Measurements from ENCODE around the gene RFX1.

The RFX1 gene

GRCh38 chr19:13926715-13927114, 79.4 kb downstream of the RFX1 start:
- no peaks in the 10 kb centered on the region for H3K4me1 ChIP-seq (ENCODE audit: control insufficient read depth, insufficient read depth, low read length)
- peaks cover 22 to 71% of the 10 kb centered on the region in 2 experiments; a peak in 2 of 3 replicates for H3K36me3 ChIP-seq (ENCODE audit: control insufficient read depth in 2 of 2, insufficient read depth in 1 of 2, low read length in 2 of 2)
- H3K27ac ChIP-seq (ENCODE audit: extremely low read depth, low read depth, low read length): no peak overlapping the region
- POLR2A ChIA-PET: no interaction called here
- CTCF ChIA-PET: interaction anchor here (0.6 kb wide), 1 partner anchor 93 kb away, joined by 6 read pairs; no protein-coding TSS in a partner anchor
- TF ChIP-seq ZFP37 (tag by site-specific recombination; IDR thresholded peaks at IDR 0.05): no peak
- TF ChIP-seq ZNF529 (tag by site-specific recombination; IDR thresholded peaks at IDR 0.05; ENCODE audit: insufficient replicate concordance): no peak
- TF ChIP-seq ZNF292 (tag by site-specific recombination; IDR thresholded peaks at IDR 0.05; ENCODE audit: borderline replicate concordance, low read depth): no peak
- no peak for TF ChIP-seq ZNF19 (tag by site-specific recombination; IDR thresholded peaks at IDR 0.05; ENCODE audit: low read depth)
- no peaks in the 10 kb centered on the region for H3K9me3 ChIP-seq (ENCODE audit: control insufficient read depth, insufficient read depth, low read depth, low read length)
- no peak overlapping the region for H3K4me3 ChIP-seq (ENCODE audit: low read depth, low read length)

DNA sequence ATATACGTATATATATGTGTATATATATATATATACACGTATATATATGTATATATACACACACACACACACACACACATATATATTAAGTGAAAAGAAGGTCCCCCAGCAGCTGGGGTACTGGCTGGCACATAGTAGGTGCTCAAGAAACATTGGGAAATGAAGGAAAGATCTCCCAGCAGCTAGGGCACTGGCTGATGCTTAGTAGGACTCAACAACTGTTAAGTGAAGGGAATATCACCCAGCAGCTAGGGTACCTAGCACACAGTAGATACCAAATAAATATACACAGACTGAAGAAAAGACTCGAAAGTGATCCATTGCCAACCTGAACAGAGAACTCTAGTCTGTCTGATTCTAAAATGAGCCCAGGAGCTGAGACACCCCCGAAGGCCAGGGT, 80.1 kb downstream of the RFX1 start:
- Histone ChIP-seq H3K4me3 (ENCODE audit: low read depth, low read length) (no peak overlapping the region), H3K9me3 (ENCODE audit: control insufficient read depth, insufficient read depth, low read depth, low read length) (no peaks in the 10 kb centered on the region), H3K27ac (ENCODE audit: extremely low read depth, low read depth, low read length) (no peak overlapping the region), H3K36me3 (ENCODE audit: control insufficient read depth in 2 of 2, insufficient read depth in 1 of 2, low read length in 2 of 2) (peaks cover 24 to 72% of the 10 kb centered on the region in 2 experiments; a peak in 2 of 3 replicates), H3K4me1 (ENCODE audit: control insufficient read depth, insufficient read depth, low read length) (no peaks in the 10 kb centered on the region)
- CTCF ChIA-PET: interaction anchor here (0.6 kb wide), 1 partner anchor 93 kb away, joined by 6 read pairs; no protein-coding TSS in a partner anchor
- TF ChIP-seq ZNF292 (tag by site-specific recombination; IDR thresholded peaks at IDR 0.05; ENCODE audit: borderline replicate concordance, low read depth): no peak
- no peak for TF ChIP-seq KLF7 (tag by site-specific recombination; IDR thresholded peaks at IDR 0.05; ENCODE audit: borderline replicate concordance)
- TF ChIP-seq ZNF391 (tag by site-specific recombination; IDR thresholded peaks at IDR 0.05; ENCODE audit: borderline replicate concordance, low read depth): no peak
- no peak for TF ChIP-seq ZNF398 (tag by site-specific recombination; IDR thresholded peaks at IDR 0.05)
- TF ChIP-seq, protein P1, sequence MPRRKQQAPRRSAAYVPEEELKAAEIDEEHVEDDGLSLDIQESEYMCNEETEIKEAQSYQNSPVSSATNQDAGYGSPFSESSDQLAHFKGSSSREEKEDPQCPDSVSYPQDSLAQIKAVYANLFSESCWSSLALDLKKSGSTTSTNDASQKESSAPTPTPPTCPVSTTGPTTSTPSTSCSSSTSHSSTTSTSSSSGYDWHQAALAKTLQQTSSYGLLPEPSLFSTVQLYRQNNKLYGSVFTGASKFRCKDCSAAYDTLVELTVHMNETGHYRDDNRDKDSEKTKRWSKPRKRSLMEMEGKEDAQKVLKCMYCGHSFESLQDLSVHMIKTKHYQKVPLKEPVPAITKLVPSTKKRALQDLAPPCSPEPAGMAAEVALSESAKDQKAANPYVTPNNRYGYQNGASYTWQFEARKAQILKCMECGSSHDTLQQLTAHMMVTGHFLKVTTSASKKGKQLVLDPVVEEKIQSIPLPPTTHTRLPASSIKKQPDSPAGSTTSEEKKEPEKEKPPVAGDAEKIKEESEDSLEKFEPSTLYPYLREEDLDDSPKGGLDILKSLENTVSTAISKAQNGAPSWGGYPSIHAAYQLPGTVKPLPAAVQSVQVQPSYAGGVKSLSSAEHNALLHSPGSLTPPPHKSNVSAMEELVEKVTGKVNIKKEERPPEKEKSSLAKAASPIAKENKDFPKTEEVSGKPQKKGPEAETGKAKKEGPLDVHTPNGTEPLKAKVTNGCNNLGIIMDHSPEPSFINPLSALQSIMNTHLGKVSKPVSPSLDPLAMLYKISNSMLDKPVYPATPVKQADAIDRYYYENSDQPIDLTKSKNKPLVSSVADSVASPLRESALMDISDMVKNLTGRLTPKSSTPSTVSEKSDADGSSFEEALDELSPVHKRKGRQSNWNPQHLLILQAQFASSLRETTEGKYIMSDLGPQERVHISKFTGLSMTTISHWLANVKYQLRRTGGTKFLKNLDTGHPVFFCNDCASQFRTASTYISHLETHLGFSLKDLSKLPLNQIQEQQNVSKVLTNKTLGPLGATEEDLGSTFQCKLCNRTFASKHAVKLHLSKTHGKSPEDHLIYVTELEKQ (tag by site-specific recombination; IDR thresholded peaks at IDR 0.05; ENCODE audit: borderline replicate concordance): no peak
- 0 out of 2 replicates have a peak, but pooled peaks have one; percentile 27 for TF ChIP-seq ZNF664 (tag by site-specific recombination; IDR thresholded peaks at IDR 0.05)
- no peak for TF ChIP-seq ZBTB10 (tag by site-specific recombination; IDR thresholded peaks at IDR 0.05)
- TF ChIP-seq ZNF239 (tag by site-specific recombination; IDR thresholded peaks at IDR 0.05): no peak
- POLR2A ChIA-PET: interaction anchor here (1.0 kb wide), 1 partner anchor 10 kb away, joined by 4 read pairs; no protein-coding TSS in a partner anchor
